ENCODE results near the gene HES7.

The HES7 gene

GRCh38 chr17:8159459-8160223 lies 35.7 kb upstream of the HES7 start:
- no peak overlapping the region for H3K4me3 ChIP-seq (ENCODE audit: low read length, poor library complexity, severe bottlenecking)
- H3K9me3 ChIP-seq (ENCODE audit: insufficient read depth, low read depth, low read length): no peaks in the 10 kb centered on the region
- peaks cover 40% of the 10 kb centered on the region for H3K79me2 ChIP-seq (ENCODE audit: insufficient read depth, low read length)
- H3K27me3 ChIP-seq (ENCODE audit: insufficient read depth, low read length, poor library complexity, severe bottlenecking): peaks cover 4% of the 10 kb centered on the region
- H2AFZ ChIP-seq (ENCODE audit: low read length): no peak overlapping the region
- H3K36me3 ChIP-seq (ENCODE audit: insufficient read depth, low read length): no peaks in the 10 kb centered on the region
- no peak for TF ChIP-seq EZH2phosphoT487 (IDR thresholded peaks at IDR 0.05; ENCODE audit: borderline replicate concordance)
- H3K9ac ChIP-seq (ENCODE audit: low read depth, low read length, poor library complexity, severe bottlenecking): no peak overlapping the region
- H3K9me2 ChIP-seq (replicated peaks; ENCODE audit: low read depth, low read length): no peaks in the 10 kb centered on the region
- peaks cover 42% of the 10 kb centered on the region for H4K20me1 ChIP-seq (ENCODE audit: insufficient read depth, low read length, poor library complexity, severe bottlenecking)
- peaks cover 48% of the 10 kb centered on the region for H3K4me1 ChIP-seq (ENCODE audit: insufficient read depth, low read length, poor library complexity, severe bottlenecking)
- H3F3A ChIP-seq (ENCODE audit: low read depth): peaks cover 7% of the 10 kb centered on the region; the same call in 1 of the 2 replicates
- peak overlapping the region; percentile 17 for H3K4me2 ChIP-seq (ENCODE audit: low read depth, low read length, poor library complexity, severe bottlenecking)

GRCh38 chr17:8159032-8159400 lies 35.1 kb upstream of the HES7 start:
- Histone ChIP-seq H3K9me2 (replicated peaks; ENCODE audit: low read depth, low read length) (no peaks in the 10 kb centered on the region), H2AFZ (ENCODE audit: low read length) (no peak overlapping the region), H3K9ac (ENCODE audit: low read depth, low read length, poor library complexity, severe bottlenecking) (no peak overlapping the region), H4K20me1 (ENCODE audit: insufficient read depth, low read length, poor library complexity, severe bottlenecking) (peaks cover 42% of the 10 kb centered on the region), H3K4me1 (ENCODE audit: insufficient read depth, low read length, poor library complexity, severe bottlenecking) (peaks cover 43% of the 10 kb centered on the region), H3K9me3 (ENCODE audit: insufficient read depth, low read depth, low read length) (no peaks in the 10 kb centered on the region), H3K4me2 (ENCODE audit: low read depth, low read length, poor library complexity, severe bottlenecking) (peak overlapping the region; percentile 17), H3K27me3 (ENCODE audit: insufficient read depth, low read length, poor library complexity, severe bottlenecking) (peaks cover 4% of the 10 kb centered on the region), H3F3A (ENCODE audit: low read depth) (peaks cover 7% of the 10 kb centered on the region; the same call in 1 of the 2 replicates), H3K79me2 (ENCODE audit: insufficient read depth, low read length) (peaks cover 40% of the 10 kb centered on the region), H3K36me3 (ENCODE audit: insufficient read depth, low read length) (no peaks in the 10 kb centered on the region), H3K4me3 (ENCODE audit: low read length, poor library complexity, severe bottlenecking) (no peak overlapping the region)
- TF ChIP-seq CTCF (conservative IDR thresholded peaks at IDR 0.05; ENCODE audit: low read length) (no peak), EZH2phosphoT487 (IDR thresholded peaks at IDR 0.05; ENCODE audit: borderline replicate concordance) (no peak)

GRCh38 chr17:8158267-8159031 lies 34.5 kb upstream of the HES7 start:
- Histone ChIP-seq H3F3A (ENCODE audit: low read depth) (0 out of 2 replicates have a peak, but pooled peaks cover 7% of the 10 kb centered on the region), H3K27me3 (ENCODE audit: insufficient read depth, low read length, poor library complexity, severe bottlenecking) (peaks cover 4% of the 10 kb centered on the region), H3K79me2 (ENCODE audit: insufficient read depth, low read length) (peaks cover 38% of the 10 kb centered on the region), H3K9me3 (ENCODE audit: insufficient read depth, low read depth, low read length) (no peaks in the 10 kb centered on the region), H3K4me2 (ENCODE audit: low read depth, low read length, poor library complexity, severe bottlenecking) (peak overlapping the region; percentile 63), H3K36me3 (ENCODE audit: insufficient read depth, low read length) (no peaks in the 10 kb centered on the region), H3K4me3 (ENCODE audit: low read length, poor library complexity, severe bottlenecking) (peak overlapping the region; percentile 54), H3K9ac (ENCODE audit: low read depth, low read length, poor library complexity, severe bottlenecking) (no peak overlapping the region), H4K20me1 (ENCODE audit: insufficient read depth, low read length, poor library complexity, severe bottlenecking) (peaks cover 42% of the 10 kb centered on the region), H3K4me1 (ENCODE audit: insufficient read depth, low read length, poor library complexity, severe bottlenecking) (peaks cover 37% of the 10 kb centered on the region), H2AFZ (ENCODE audit: low read length) (no peak overlapping the region), H3K9me2 (replicated peaks; ENCODE audit: low read depth, low read length) (no peaks in the 10 kb centered on the region)
- TF ChIP-seq EZH2phosphoT487 (IDR thresholded peaks at IDR 0.05; ENCODE audit: borderline replicate concordance) (no peak), CTCF (conservative IDR thresholded peaks at IDR 0.05; ENCODE audit: low read length) (peak; percentile 80)

All from Loucy (cell line).